SK-N-SH (cell line): ENCODE measurements around the gene SPATA31A6.
"Not testable (repeated sequence)": the region's sequence is repeated elsewhere in the genome, so short reads cannot be mapped to it uniquely, and the experiment has no call there.

Experiments used
- EP300 ChIP-seq, 2 experiments: IDR thresholded peaks; 2 replicates each; pipeline versions ENCODE4 v1.4.0 to v1.6.1; 2012; ENCODE audit warnings: borderline replicate concordance in 1 of 2, low read depth in 1 of 2, low read length in 1 of 2
- EZH2phosphoT487 ChIP-seq: fragments of 200-600 bp; sonication (generic); IDR thresholded peaks from 2 replicates; pipeline ENCODE4 v1.6.1; 2017; ENCODE audit warnings: low read depth, mixed run types, mild to moderate bottlenecking, antibody characterized with exemption, moderate library complexity, borderline replicate concordance
- IRF3 ChIP-seq: fragments of 150-350 bp; IDR thresholded peaks from 2 replicates; pipeline ENCODE4 v1.6.1; 2016; ENCODE audit warnings: mild to moderate bottlenecking, low read depth, low read length
- POLR2AphosphoS5 ChIP-seq: IDR thresholded peaks from 2 replicates; pipeline ENCODE4 v1.6.1; 2012; ENCODE audit warnings: low read depth, low read length
- SIN3A ChIP-seq: IDR thresholded peaks from 2 replicates; pipeline ENCODE4 v1.6.1; 2012; ENCODE audit warnings: low read depth, mild to moderate bottlenecking, low read length, moderate library complexity, borderline replicate concordance
- TEAD4 ChIP-seq: IDR thresholded peaks from 2 replicates; pipeline ENCODE4 v1.4.0; 2012; ENCODE audit warnings: mild to moderate bottlenecking, borderline replicate concordance; ENCODE audit not compliant: insufficient read depth
- USF2 ChIP-seq: fragments of 150-350 bp; IDR thresholded peaks from 2 replicates; pipeline ENCODE4 v1.6.1; 2017; ENCODE audit warnings: antibody characterized with exemption, low read length, low read depth, borderline replicate concordance
- TF ChIP-seq, protein P1 (sequence below): fragments of 200-600 bp; sonication (generic); IDR thresholded peaks from 2 replicates; pipeline ENCODE4 v1.6.1; 2017; ENCODE audit warnings: antibody characterized with exemption, mild to moderate bottlenecking, moderate library complexity

GRCh38 chr9:42235352-42235991 lies 52.0 kb downstream of the SPATA31A6 start:
- TF ChIP-seq, protein P1, sequence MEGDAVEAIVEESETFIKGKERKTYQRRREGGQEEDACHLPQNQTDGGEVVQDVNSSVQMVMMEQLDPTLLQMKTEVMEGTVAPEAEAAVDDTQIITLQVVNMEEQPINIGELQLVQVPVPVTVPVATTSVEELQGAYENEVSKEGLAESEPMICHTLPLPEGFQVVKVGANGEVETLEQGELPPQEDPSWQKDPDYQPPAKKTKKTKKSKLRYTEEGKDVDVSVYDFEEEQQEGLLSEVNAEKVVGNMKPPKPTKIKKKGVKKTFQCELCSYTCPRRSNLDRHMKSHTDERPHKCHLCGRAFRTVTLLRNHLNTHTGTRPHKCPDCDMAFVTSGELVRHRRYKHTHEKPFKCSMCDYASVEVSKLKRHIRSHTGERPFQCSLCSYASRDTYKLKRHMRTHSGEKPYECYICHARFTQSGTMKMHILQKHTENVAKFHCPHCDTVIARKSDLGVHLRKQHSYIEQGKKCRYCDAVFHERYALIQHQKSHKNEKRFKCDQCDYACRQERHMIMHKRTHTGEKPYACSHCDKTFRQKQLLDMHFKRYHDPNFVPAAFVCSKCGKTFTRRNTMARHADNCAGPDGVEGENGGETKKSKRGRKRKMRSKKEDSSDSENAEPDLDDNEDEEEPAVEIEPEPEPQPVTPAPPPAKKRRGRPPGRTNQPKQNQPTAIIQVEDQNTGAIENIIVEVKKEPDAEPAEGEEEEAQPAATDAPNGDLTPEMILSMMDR: not testable (repeated sequence)
- not testable (repeated sequence) for TF ChIP-seq TEAD4; POLR2AphosphoS5; IRF3; EZH2phosphoT487; USF2; EP300 (IDR thresholded peaks at IDR 0.05; ENCODE audit: borderline replicate concordance in 1 of 2, low read depth in 1 of 2, low read length in 1 of 2); SIN3A
